ENCODE data around the gene RAD51C.

GRCh38 chr17:58779446-58779845, 87.0 kb downstream of the RAD51C start:
- TF ChIP-seq EZH2 (IDR thresholded peaks at IDR 0.05; ENCODE audit: borderline replicate concordance, control insufficient read depth, low read depth, low read length) (no peak), ZNF217 (IDR thresholded peaks at IDR 0.05) (no peak), POLR2A (IDR thresholded peaks at IDR 0.05; ENCODE audit: low read depth, low read length) (no peak), TAF1 (IDR thresholded peaks at IDR 0.05; ENCODE audit: borderline replicate concordance, low read depth, low read length) (no peak), TCF3 (IDR thresholded peaks at IDR 0.05; ENCODE audit: borderline replicate concordance, insufficient read depth, low read depth, low read length) (no peak), CTCF (IDR thresholded peaks at IDR 0.05 in 2 of 3, conservative IDR thresholded peaks at IDR 0.05 in 1 of 3; ENCODE audit: control insufficient read depth in 2 of 3, extremely low read depth in 1 of 3, insufficient read depth in 1 of 3, low read depth in 3 of 3, low read length in 3 of 3) (no peak), SMC3 (IDR thresholded peaks at IDR 0.05; ENCODE audit: borderline replicate concordance, low read length) (no peak), MXI1 (IDR thresholded peaks at IDR 0.05; ENCODE audit: low read depth, low read length) (no peak), BRCA1 (IDR thresholded peaks at IDR 0.05; ENCODE audit: low read depth, low read length) (no peak), NR2C2 (IDR thresholded peaks at IDR 0.05; ENCODE audit: borderline replicate concordance, control insufficient read depth, insufficient read length, low read depth) (no peak), RAD51 (IDR thresholded peaks at IDR 0.05) (no peak)
- TF ChIP-seq, protein P1, sequence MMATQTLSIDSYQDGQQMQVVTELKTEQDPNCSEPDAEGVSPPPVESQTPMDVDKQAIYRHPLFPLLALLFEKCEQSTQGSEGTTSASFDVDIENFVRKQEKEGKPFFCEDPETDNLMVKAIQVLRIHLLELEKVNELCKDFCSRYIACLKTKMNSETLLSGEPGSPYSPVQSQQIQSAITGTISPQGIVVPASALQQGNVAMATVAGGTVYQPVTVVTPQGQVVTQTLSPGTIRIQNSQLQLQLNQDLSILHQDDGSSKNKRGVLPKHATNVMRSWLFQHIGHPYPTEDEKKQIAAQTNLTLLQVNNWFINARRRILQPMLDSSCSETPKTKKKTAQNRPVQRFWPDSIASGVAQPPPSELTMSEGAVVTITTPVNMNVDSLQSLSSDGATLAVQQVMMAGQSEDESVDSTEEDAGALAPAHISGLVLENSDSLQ (IDR thresholded peaks at IDR 0.05): no peak

Measured in GM12878 (cell line).